Liver (tissue), 9 donors: Measurements from ENCODE around the gene CCIN. TPM values are rescaled to one million over a fixed set of nuclear protein-coding genes. Genes with fewer than 3 reads are reported as not detected.
"Not testable (repeated sequence)": the region's sequence is repeated elsewhere in the genome, so short reads cannot be mapped to it uniquely, and the experiment has no call there.

ENCODE experiments used
- DNase-seq: peaks from one replicate; pipeline ENCODE4 v3.0.0-alpha.2; 2017; ENCODE audit warnings: low spot score
- H3K27ac ChIP-seq, 2 donors: one replicate each; pipeline ENCODE4 v1.7.0; 2013; ENCODE audit warnings: inconsistent platforms in 2 of 2, low read length in 2 of 2, control low read depth in 1 of 2, low read depth in 1 of 2, mild to moderate bottlenecking in 1 of 2
- H3K27me3 ChIP-seq, 4 donors: one replicate each; pipeline versions ENCODE4 v1.6.1 to v1.7.0; 2013; ENCODE audit warnings: low read length in 3 of 4, inconsistent platforms in 1 of 4, mild to moderate bottlenecking in 1 of 4, moderate library complexity in 1 of 4; ENCODE audit not compliant: control insufficient read depth in 4 of 4, insufficient read depth in 4 of 4
- H3K36me3 ChIP-seq, 4 donors: one replicate each; pipeline versions ENCODE4 v1.6.1 to v1.7.0; 2013; ENCODE audit warnings: low read length in 3 of 4, mild to moderate bottlenecking in 3 of 4, low read depth in 1 of 4, moderate library complexity in 1 of 4; ENCODE audit not compliant: control insufficient read depth in 4 of 4, insufficient read depth in 3 of 4
- H3K4me1 ChIP-seq, 4 donors: one replicate each; pipeline versions ENCODE4 v1.6.1 to v1.7.0; 2013; ENCODE audit warnings: low read length in 3 of 4, mild to moderate bottlenecking in 3 of 4, moderate library complexity in 1 of 4; ENCODE audit not compliant: control insufficient read depth in 4 of 4, insufficient read depth in 4 of 4
- H3K4me3 ChIP-seq, 3 donors: one replicate each; pipeline versions ENCODE4 v1.6.1 to v1.7.0; 2013; ENCODE audit warnings: low read length in 3 of 3, control low read depth in 1 of 3, low read depth in 1 of 3, mild to moderate bottlenecking in 1 of 3
- H3K9ac ChIP-seq, 2 donors: one replicate each; pipeline ENCODE4 v1.7.0; 2013; ENCODE audit warnings: low read length in 2 of 2, mild to moderate bottlenecking in 2 of 2, moderate library complexity in 2 of 2, control low read depth in 1 of 2, low read depth in 1 of 2
- H3K9me3 ChIP-seq, 4 donors: one replicate each; pipeline versions ENCODE4 v1.6.1 to v1.7.0; 2013; ENCODE audit warnings: low read length in 3 of 4; ENCODE audit not compliant: control insufficient read depth in 4 of 4
- EGR1 ChIP-seq, 2 donors: IDR thresholded peaks; 2 replicates each; pipeline ENCODE4 v1.6.1; 2016 to 2018; ENCODE audit warnings: antibody characterized with exemption in 2 of 2, low read depth in 2 of 2
- FOXA1 ChIP-seq: IDR thresholded peaks from 2 replicates; pipeline ENCODE4 v1.6.1; 2016; ENCODE audit warnings: antibody characterized with exemption
- FOXA2 ChIP-seq: IDR thresholded peaks from 2 replicates; pipeline ENCODE4 v1.6.1; 2016; ENCODE audit warnings: antibody characterized with exemption
- GABPA ChIP-seq, 2 donors: IDR thresholded peaks in 1 of 2; conservative IDR thresholded peaks in 1 of 2; 2 replicates each; pipeline ENCODE4 v1.6.1; 2016; ENCODE audit warnings: antibody characterized with exemption in 2 of 2, mild to moderate bottlenecking in 1 of 2, moderate library complexity in 1 of 2
- HNF4A ChIP-seq, 2 donors: conservative IDR thresholded peaks; 2 replicates each; pipeline ENCODE4 v1.6.1; 2016; ENCODE audit warnings: antibody characterized with exemption in 2 of 2, mild to moderate bottlenecking in 2 of 2
- HNF4G ChIP-seq: IDR thresholded peaks from 2 replicates; pipeline ENCODE4 v1.6.1; 2016; ENCODE audit warnings: antibody characterized with exemption
- JUND ChIP-seq, 2 donors: IDR thresholded peaks; 2 replicates each; pipeline ENCODE4 v1.6.1; 2016; ENCODE audit warnings: antibody characterized with exemption in 2 of 2
- NR2F2 ChIP-seq: IDR thresholded peaks from 2 replicates; pipeline ENCODE4 v1.6.1; 2016; ENCODE audit warnings: antibody characterized with exemption
- RAD21 ChIP-seq, 2 donors: IDR thresholded peaks; 2 replicates each; pipeline ENCODE4 v1.6.1; 2016; ENCODE audit warnings: antibody characterized with exemption in 2 of 2, mild to moderate bottlenecking in 2 of 2
- RXRA ChIP-seq, 2 donors: IDR thresholded peaks; 2 replicates each; pipeline ENCODE4 v1.6.1; 2017 to 2018; ENCODE audit warnings: antibody characterized with exemption in 2 of 2, mild to moderate bottlenecking in 1 of 2
- SP1 ChIP-seq: IDR thresholded peaks from 2 replicates; pipeline ENCODE4 v1.6.1; 2018; ENCODE audit warnings: antibody characterized with exemption, mild to moderate bottlenecking
- TAF1 ChIP-seq: conservative IDR thresholded peaks from 2 replicates; pipeline ENCODE4 v1.6.1; 2016; ENCODE audit warnings: antibody characterized with exemption, mild to moderate bottlenecking
- YY1 ChIP-seq: IDR thresholded peaks from 2 replicates; pipeline ENCODE4 v1.6.1; 2016; ENCODE audit warnings: antibody characterized with exemption, mild to moderate bottlenecking
- WGBS: extraction: QIAGEN DNeasy Blood & Tissue Kit; methylation state at CpG from one replicate; pipeline ENCODE4 v1.1.7; 2013; 5-methylcytosine and 5-hydroxymethylcytosine counted together
- polyA plus RNA-seq, 2 donors: library from polyadenylated mRNA; stranded (reverse) in 1 of 2; unstranded in 1 of 2; fragments of 200-250 nt in 1 of 2; fragments of >200 nt in 1 of 2; fragmentation: Nextera tagmentation in 1 of 2; extraction: Ambion mirVana in 1 of 2; gene quantifications; one replicate each; pipeline versions ENCODE4 v1.2.1 to v1.2.3, GENCODE V29; 2013 to 2015
- total RNA-seq, 2 donors: library from RNA; depleted of rRNA; stranded (reverse); fragments of >200 nt; gene quantifications; one replicate each; pipeline ENCODE4 v1.2.3, GENCODE V29; 2014
- TF ChIP-seq, protein P1 (sequence below): IDR thresholded peaks from 2 replicates; pipeline ENCODE4 v1.6.1; 2016; ENCODE audit warnings: antibody characterized with exemption, mild to moderate bottlenecking
- TF ChIP-seq, protein P2 (sequence below): IDR thresholded peaks from 2 replicates; pipeline ENCODE4 v1.6.1; 2016; ENCODE audit warnings: antibody characterized with exemption
- TF ChIP-seq, protein P3 (sequence below): IDR thresholded peaks from 2 replicates; pipeline ENCODE4 v1.6.1; 2016; ENCODE audit warnings: antibody characterized with exemption
- TF ChIP-seq, protein P4 (sequence below): IDR thresholded peaks from 2 replicates; pipeline ENCODE4 v1.6.1; 2016; ENCODE audit warnings: antibody characterized with exemption
- TF ChIP-seq, protein P5 (sequence below): fragments of 150-350 bp; IDR thresholded peaks from 2 replicates; pipeline ENCODE4 v1.5.1; 2017; ENCODE audit warnings: improper control_type of control experiment, low read depth, low read length; ENCODE audit not compliant: missing input control
- donor health status: healthy.
- donor health status: healthy.
- donor health status: healthy.
- donor health status: healthy.
- donor health status: healthy.

CCIN gene
- total and polyA plus RNA-seq, 4 donors: not detected

DNA sequence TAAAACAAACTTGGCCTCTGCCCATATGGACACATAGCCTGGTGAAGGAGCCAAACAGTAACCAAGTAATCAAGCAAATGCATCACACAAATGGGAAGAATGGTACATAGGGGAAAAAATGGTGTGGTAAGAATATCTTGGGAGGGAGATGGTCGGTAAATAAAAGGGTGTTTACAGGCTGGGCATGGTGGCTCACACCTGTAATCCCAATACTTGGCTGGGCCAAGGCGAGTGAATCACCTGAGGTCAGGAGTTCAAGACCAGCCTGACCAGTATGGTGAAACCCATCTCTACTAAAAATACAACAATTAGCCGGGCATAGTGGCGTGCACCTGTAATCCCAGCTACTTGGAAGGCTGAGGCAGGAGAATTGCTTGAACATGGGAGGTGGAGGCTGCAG, 9.7 kb upstream of the CCIN start:
- not testable (repeated sequence) for H3K27ac ChIP-seq, H3K4me1 ChIP-seq, H3K27me3 ChIP-seq, H3K9me3 ChIP-seq, H3K4me3 ChIP-seq, H3K36me3 ChIP-seq, H3K9ac ChIP-seq, DNase-seq
- WGBS: 92% methylated on average over 4 of the region's 4 CpGs

DNA sequence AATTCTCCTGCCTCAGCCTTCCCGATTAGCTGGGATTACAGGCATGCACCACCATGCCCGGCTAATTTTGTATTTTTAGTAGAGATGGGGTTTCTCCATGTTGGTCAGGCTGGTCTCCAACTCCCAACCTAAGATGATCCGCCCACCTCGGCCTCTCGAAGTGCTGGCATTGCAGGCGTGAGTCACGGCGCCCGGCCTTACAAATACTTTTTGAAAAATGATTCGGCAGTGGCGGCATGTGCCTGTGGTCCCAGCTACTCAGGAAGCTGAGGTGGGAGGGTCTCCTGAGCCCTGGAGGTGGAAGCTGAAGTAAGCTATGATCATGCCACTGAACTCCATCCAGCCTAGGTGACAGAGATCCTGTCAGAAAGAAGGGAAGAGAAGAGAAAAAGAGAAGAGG, 9.1 kb upstream of the CCIN start:
- not testable (repeated sequence) for H3K4me3 ChIP-seq, H3K9ac ChIP-seq, H3K27me3 ChIP-seq, DNase-seq, H3K4me1 ChIP-seq, H3K27ac ChIP-seq, H3K36me3 ChIP-seq, H3K9me3 ChIP-seq
- 94% methylated on average over 11 of the region's 11 CpGs for WGBS

DNA sequence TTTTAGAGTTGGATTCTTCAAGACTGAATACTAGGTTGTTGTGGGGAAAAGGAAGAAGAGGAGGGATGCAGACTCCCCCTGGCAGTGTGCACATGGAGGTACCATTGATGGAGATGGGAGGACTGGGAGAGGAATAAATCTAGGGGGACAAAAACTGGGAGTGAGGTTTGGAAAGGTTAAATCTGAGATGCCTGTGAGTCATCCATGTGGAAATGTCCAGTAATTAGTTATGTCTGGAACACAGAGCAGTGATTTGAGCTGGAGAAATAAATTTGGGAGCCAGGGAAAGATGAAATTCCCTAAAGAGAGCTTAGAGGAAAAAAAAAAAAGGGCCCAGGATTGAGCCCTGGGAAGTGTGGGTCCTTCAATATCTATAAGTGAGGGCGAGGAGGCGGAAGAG, 8.0 kb upstream of the CCIN start:
- Histone ChIP-seq H3K9ac (no peak overlapping the region), H3K27me3 (no peaks in the 10 kb centered on the region), H3K4me3 (no peak overlapping the region), H3K4me1 (no peaks in the 10 kb centered on the region), H3K36me3 (no peaks in the 10 kb centered on the region), H3K27ac (no peak overlapping the region), H3K9me3 (no peaks in the 10 kb centered on the region)
- TF ChIP-seq, protein P1, sequence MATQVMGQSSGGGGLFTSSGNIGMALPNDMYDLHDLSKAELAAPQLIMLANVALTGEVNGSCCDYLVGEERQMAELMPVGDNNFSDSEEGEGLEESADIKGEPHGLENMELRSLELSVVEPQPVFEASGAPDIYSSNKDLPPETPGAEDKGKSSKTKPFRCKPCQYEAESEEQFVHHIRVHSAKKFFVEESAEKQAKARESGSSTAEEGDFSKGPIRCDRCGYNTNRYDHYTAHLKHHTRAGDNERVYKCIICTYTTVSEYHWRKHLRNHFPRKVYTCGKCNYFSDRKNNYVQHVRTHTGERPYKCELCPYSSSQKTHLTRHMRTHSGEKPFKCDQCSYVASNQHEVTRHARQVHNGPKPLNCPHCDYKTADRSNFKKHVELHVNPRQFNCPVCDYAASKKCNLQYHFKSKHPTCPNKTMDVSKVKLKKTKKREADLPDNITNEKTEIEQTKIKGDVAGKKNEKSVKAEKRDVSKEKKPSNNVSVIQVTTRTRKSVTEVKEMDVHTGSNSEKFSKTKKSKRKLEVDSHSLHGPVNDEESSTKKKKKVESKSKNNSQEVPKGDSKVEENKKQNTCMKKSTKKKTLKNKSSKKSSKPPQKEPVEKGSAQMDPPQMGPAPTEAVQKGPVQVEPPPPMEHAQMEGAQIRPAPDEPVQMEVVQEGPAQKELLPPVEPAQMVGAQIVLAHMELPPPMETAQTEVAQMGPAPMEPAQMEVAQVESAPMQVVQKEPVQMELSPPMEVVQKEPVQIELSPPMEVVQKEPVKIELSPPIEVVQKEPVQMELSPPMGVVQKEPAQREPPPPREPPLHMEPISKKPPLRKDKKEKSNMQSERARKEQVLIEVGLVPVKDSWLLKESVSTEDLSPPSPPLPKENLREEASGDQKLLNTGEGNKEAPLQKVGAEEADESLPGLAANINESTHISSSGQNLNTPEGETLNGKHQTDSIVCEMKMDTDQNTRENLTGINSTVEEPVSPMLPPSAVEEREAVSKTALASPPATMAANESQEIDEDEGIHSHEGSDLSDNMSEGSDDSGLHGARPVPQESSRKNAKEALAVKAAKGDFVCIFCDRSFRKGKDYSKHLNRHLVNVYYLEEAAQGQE: no peak
- TF ChIP-seq RXRA (IDR thresholded peaks at IDR 0.05): no peak
- no peak for TF ChIP-seq HNF4A (conservative IDR thresholded peaks at IDR 0.05)
- TF ChIP-seq SP1: no peak
- TF ChIP-seq RAD21 (IDR thresholded peaks at IDR 0.05): no peak
- TF ChIP-seq HNF4G: no peak
- TF ChIP-seq, protein P2, sequence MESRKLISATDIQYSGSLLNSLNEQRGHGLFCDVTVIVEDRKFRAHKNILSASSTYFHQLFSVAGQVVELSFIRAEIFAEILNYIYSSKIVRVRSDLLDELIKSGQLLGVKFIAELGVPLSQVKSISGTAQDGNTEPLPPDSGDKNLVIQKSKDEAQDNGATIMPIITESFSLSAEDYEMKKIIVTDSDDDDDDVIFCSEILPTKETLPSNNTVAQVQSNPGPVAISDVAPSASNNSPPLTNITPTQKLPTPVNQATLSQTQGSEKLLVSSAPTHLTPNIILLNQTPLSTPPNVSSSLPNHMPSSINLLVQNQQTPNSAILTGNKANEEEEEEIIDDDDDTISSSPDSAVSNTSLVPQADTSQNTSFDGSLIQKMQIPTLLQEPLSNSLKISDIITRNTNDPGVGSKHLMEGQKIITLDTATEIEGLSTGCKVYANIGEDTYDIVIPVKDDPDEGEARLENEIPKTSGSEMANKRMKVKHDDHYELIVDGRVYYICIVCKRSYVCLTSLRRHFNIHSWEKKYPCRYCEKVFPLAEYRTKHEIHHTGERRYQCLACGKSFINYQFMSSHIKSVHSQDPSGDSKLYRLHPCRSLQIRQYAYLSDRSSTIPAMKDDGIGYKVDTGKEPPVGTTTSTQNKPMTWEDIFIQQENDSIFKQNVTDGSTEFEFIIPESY: no peak
- no peak for TF ChIP-seq TAF1
- no peak for TF ChIP-seq YY1
- TF ChIP-seq FOXA1: no peak
- TF ChIP-seq FOXA2: no peak
- TF ChIP-seq, protein P3, sequence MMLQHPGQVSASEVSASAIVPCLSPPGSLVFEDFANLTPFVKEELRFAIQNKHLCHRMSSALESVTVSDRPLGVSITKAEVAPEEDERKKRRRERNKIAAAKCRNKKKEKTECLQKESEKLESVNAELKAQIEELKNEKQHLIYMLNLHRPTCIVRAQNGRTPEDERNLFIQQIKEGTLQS: no peak
- TF ChIP-seq, protein P4, sequence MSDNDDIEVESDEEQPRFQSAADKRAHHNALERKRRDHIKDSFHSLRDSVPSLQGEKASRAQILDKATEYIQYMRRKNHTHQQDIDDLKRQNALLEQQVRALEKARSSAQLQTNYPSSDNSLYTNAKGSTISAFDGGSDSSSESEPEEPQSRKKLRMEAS: no peak
- TF ChIP-seq, protein P5, sequence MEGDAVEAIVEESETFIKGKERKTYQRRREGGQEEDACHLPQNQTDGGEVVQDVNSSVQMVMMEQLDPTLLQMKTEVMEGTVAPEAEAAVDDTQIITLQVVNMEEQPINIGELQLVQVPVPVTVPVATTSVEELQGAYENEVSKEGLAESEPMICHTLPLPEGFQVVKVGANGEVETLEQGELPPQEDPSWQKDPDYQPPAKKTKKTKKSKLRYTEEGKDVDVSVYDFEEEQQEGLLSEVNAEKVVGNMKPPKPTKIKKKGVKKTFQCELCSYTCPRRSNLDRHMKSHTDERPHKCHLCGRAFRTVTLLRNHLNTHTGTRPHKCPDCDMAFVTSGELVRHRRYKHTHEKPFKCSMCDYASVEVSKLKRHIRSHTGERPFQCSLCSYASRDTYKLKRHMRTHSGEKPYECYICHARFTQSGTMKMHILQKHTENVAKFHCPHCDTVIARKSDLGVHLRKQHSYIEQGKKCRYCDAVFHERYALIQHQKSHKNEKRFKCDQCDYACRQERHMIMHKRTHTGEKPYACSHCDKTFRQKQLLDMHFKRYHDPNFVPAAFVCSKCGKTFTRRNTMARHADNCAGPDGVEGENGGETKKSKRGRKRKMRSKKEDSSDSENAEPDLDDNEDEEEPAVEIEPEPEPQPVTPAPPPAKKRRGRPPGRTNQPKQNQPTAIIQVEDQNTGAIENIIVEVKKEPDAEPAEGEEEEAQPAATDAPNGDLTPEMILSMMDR: no peak
- TF ChIP-seq EGR1 (IDR thresholded peaks at IDR 0.05; ENCODE audit: low read depth in 2 of 2): no peak
- no peak for TF ChIP-seq NR2F2
- TF ChIP-seq GABPA (IDR thresholded peaks at IDR 0.05 in 1 of 2, conservative IDR thresholded peaks at IDR 0.05 in 1 of 2): no peak
- TF ChIP-seq JUND (IDR thresholded peaks at IDR 0.05): no peak
- WGBS: 92% methylated on average over 2 of the region's 2 CpGs
- no peak for DNase-seq
